Lower lobe of right lung (tissue), 2 donors: ENCODE results near the gene RNF113A. TPM values are rescaled to one million over a fixed set of nuclear protein-coding genes. Genes with fewer than 3 reads are reported as not detected.
"Not testable (repeated sequence)": the region's sequence is repeated elsewhere in the genome, so short reads cannot be mapped to it uniquely, and the experiment has no call there.

Experiments used
- ATAC-seq, 2 donors: fragments of 200-7000 bp; cut with Tn5 transposase; one replicate each; pipeline ENCODE4 v1.9.1; 2020 to 2022; ENCODE audit warnings: mild to moderate bottlenecking in 2 of 2, moderate library complexity in 2 of 2
- DNase-seq: peaks from one replicate; pipeline ENCODE4 v3.0.0-alpha.2; 2020
- H3K27ac ChIP-seq: fragments of 200-600 bp; one replicate; pipeline ENCODE4 v1.8.0; 2022
- H3K27me3 ChIP-seq: fragments of 200-600 bp; one replicate; pipeline ENCODE4 v1.8.0; 2022; ENCODE audit warnings: low read depth
- H3K36me3 ChIP-seq: fragments of 200-600 bp; one replicate; pipeline ENCODE4 v1.8.0; 2022; ENCODE audit warnings: mild to moderate bottlenecking
- H3K4me1 ChIP-seq: fragments of 200-600 bp; one replicate; pipeline ENCODE4 v1.8.0; 2022
- H3K4me3 ChIP-seq: fragments of 200-600 bp; one replicate; pipeline ENCODE4 v1.8.0; 2022; ENCODE audit warnings: mild to moderate bottlenecking
- H3K9me3 ChIP-seq: fragments of 200-600 bp; one replicate; pipeline ENCODE4 v1.8.0; 2022
- intact Hi-C: fragments of 100-400 bp; cut with DNase I; formaldehyde crosslinking; loops from one replicate; pipeline ENCODE4 v1.11.0; 2022
- total RNA-seq: library from RNA; stranded (reverse); fragmentation: NEBNext Ultra II Directional; extraction: Animal tissue kit (Norgen Biotek cat#: 25700); gene quantifications from one replicate; pipeline ENCODE4 v1.2.1, GENCODE V29; 2021
- TF ChIP-seq, protein P1 (sequence below): fragments of 200-600 bp; IDR thresholded peaks from one replicate; pipeline ENCODE4 v1.8.0; 2022; ENCODE audit warnings: antibody characterized with exemption, mild to moderate bottlenecking
- donor health status: DM: no; HTN: yes; CAD: no; lungs with severe emphysema.

The RNF113A gene
- total RNA-seq, 1 donor from 2014 or later: 13.5 TPM

DNA sequence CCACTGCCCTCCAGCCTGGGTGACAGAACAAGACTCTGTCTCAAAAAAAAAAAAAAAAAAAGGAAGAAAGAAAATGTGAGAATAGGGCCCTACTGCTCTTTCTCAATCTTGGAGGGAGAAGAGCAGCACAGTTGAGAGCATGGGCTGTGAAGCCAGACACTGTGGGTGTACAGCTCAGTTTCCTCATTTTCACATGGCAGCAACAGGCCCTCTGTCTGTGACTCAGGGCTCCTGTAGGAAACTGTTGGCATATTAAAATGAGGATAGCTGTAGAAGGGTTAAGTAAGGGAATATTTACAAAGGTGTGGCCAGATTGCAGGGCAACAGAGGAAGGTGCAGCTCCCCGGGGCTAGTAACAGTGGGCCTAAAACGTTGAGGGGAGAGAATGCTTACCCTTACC is 27.6 kb upstream of the RNF113A start:
- TF ChIP-seq, protein P1, sequence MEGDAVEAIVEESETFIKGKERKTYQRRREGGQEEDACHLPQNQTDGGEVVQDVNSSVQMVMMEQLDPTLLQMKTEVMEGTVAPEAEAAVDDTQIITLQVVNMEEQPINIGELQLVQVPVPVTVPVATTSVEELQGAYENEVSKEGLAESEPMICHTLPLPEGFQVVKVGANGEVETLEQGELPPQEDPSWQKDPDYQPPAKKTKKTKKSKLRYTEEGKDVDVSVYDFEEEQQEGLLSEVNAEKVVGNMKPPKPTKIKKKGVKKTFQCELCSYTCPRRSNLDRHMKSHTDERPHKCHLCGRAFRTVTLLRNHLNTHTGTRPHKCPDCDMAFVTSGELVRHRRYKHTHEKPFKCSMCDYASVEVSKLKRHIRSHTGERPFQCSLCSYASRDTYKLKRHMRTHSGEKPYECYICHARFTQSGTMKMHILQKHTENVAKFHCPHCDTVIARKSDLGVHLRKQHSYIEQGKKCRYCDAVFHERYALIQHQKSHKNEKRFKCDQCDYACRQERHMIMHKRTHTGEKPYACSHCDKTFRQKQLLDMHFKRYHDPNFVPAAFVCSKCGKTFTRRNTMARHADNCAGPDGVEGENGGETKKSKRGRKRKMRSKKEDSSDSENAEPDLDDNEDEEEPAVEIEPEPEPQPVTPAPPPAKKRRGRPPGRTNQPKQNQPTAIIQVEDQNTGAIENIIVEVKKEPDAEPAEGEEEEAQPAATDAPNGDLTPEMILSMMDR: no peak
- intact Hi-C loops: no loop called here
- H3K4me3 ChIP-seq: no peak overlapping the region
- H3K9me3 ChIP-seq: no peaks in the 10 kb centered on the region
- no peak for DNase-seq
- no peak overlapping the region for H3K27ac ChIP-seq
- H3K36me3 ChIP-seq: no peaks in the 10 kb centered on the region
- H3K27me3 ChIP-seq: no peaks in the 10 kb centered on the region
- ATAC-seq: peak; percentile 66 to 77
- no peaks in the 10 kb centered on the region for H3K4me1 ChIP-seq

DNA sequence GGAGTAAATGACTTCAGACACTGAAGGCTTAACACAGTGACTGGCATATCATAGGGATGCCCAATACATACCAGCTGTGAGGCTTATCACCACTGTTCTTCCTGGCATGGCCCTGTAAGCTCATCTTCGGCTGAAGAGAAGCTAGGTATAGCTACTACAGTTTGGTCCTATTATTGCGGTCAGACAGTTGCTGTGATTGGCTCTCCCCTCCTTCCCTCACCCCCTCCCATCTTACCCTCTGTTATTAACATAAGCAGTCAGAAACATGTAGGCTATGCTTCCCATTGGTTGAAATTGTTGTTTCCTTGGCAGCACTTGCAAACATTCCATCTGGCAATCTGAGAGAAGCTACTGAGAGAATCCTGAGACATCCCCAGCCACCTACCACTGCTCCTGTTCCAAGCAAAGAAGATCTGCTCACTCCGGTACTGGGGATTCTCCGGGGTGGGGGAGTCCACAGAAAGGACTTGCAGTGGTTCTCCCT is 24.4 kb upstream of the RNF113A start, which contains the start of gene AKAP14:
Gene AKAP14, plus strand, starts transcription at position 51 of the 484 bp plus-strand sequence. CDS start 7,331 bp downstream, outside the sequence.
- no peaks in the 10 kb centered on the region for H3K9me3 ChIP-seq
- no peaks in the 10 kb centered on the region for H3K4me1 ChIP-seq
- intact Hi-C loops: no loop called here
- ATAC-seq: no peak
- H3K36me3 ChIP-seq: no peaks in the 10 kb centered on the region
- H3K4me3 ChIP-seq: no peak within 1 kb of the TSS
- DNase-seq: no peak
- no peak within 1 kb of the TSS for H3K27ac ChIP-seq
- no peaks in the 10 kb centered on the region for H3K27me3 ChIP-seq
- TF ChIP-seq, protein P1: no peak

DNA sequence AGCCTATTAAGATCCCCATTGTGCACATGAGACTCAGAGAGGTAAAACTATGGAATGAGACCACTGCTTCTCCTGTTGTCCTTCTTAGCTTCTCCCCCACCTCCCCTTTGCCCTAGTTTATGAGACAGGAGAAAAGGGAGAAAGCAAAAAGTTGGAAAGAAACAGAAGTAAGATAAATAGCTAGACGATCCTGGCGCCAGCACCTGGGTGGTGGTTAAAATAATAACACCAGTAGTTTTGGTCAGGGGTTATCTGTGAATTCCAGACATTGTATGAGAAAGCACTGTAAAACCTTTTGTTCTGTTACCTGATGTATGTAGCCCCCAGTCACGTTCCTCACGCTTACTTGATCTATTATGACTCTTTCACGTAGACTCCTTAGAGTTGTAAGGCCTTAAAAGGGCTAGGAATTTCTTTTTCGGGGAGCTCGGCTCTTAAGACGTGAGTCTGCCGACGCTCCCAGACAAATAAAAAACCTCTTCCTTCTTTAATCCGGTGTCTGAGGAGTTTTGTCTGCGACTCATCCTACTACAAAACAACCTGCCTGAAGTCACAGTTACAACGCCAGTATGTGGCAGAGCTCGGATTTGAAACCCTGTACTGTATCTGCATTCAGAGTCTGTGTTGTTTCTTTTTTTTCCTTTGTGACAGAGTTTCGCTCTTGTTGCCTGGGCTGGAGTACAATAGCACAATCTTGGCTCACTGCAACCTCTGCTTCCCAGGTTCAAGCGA is 20.6 kb upstream of the RNF113A start:
- H3K4me1 ChIP-seq, H3K27me3 ChIP-seq, ATAC-seq, H3K36me3 ChIP-seq, DNase-seq, H3K9me3 ChIP-seq, H3K27ac ChIP-seq, intact Hi-C loops, H3K4me3 ChIP-seq: not testable (repeated sequence)

DNA sequence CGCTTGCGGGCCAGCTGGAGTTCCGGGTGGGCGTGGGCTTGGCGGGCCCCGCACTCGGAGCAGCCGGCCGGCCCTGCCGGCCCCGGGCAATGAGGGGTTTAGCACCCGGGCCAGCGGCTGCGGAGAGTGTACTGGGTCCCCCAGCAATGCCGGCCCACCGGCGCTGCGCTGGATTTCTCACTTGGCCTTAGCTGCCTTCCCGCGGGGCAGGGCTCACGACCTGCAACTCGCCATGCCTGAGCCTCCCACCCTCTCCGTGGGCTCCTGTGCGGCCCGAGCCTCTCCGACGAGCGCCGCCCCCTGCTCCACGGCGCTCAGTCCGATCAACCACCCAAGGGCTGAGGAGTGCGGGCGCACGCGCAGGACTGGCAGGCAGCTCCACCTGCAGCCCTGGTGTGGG is 19.1 kb upstream of the RNF113A start:
- intact Hi-C loops, H3K4me1 ChIP-seq, DNase-seq, H3K4me3 ChIP-seq, H3K27me3 ChIP-seq, H3K27ac ChIP-seq, H3K36me3 ChIP-seq, H3K9me3 ChIP-seq, ATAC-seq: not testable (repeated sequence)

DNA sequence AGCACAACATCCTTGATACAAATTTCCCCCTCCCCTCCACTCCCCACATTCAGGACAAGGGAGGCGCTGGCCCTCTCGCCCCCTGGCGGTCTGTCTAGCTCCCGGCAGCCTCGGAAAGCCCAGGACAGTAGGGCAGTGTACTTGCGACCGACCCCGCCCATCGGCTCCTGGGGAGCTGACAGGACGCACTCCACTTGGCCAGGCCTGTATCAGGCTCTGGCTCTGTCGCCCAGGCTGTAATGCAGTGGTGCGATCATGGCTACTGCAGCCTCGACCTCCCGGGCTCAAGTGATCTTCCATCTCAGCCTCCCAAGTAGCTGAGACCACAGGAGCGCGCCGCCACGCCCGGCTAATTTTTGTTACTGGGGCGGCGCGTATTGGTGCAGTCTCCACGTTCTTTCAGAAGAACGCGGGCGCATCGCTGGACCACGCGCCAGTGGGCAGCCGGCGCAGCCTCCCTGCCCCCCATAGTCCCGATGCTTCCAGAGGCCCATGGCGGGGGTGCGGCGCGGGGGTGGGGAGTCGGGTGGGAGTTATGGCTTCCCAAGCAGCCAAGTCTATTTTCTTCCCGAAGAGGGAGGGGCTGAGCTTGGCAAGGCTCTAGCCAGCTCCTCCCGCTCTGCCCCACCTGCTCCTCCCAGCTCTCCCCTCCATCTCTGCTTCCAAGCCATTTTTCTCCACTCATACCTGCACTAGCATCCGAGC is 16.3 kb upstream of the RNF113A start:
- Histone ChIP-seq H3K27ac (no peak overlapping the region), H3K36me3 (no peaks in the 10 kb centered on the region), H3K4me1 (no peaks in the 10 kb centered on the region), H3K27me3 (no peaks in the 10 kb centered on the region), H3K9me3 (no peaks in the 10 kb centered on the region), H3K4me3 (peak overlapping the region; percentile 43)
- ATAC-seq: peak; percentile 85 to 94
- peak; percentile 80 for DNase-seq
- TF ChIP-seq, protein P1: peak; percentile 60
- intact Hi-C loops: no loop called here

DNA sequence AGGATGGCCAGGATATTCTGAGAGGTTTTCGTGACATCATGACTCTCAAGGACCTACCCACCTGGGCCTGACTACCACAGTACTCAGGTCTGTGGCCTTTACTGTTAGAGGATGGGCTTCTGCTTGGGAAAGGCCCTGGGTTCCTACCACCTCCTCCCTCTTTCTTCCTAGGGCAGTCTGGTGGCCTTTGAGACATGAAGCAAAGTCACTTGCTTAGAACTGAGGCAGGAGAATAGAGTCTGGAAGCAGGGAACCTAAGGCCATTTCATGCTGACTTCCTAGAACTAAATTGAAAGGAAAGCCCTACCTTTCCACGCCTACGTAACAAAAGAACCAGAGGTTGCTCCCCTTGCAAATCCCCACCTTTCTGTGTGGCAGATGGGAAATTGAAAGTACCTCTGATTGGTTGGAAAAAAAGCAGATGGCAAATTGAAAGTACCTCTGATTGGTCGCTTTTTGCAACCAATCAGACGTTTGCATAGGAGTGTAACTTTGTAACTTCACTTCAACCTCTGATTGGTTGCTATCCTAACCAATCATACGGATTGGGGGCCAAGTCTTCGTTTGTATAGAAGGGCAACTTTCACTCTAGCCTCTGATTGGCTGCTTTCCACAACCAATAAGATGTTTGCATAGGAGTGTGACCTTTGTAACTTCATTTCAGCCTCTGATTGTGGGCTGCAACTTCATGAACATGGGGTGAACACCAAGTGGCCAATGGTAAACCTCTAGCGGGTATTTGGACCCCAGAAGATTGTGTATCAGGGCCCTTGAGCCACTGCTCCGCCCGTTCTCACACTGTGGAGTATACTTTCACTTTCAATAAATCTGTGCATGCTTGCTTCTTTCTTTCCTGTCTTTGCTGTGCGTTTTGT is 14.3 kb upstream of the RNF113A start:
- Histone ChIP-seq H3K27ac (no peak overlapping the region), H3K27me3 (no peaks in the 10 kb centered on the region), H3K36me3 (no peaks in the 10 kb centered on the region), H3K4me1 (no peaks in the 10 kb centered on the region), H3K9me3 (no peaks in the 10 kb centered on the region), H3K4me3 (no peak overlapping the region)
- ATAC-seq: peak; percentile 51 to 72
- DNase-seq: no peak
- intact Hi-C loops: no loop called here
- TF ChIP-seq, protein P1: no peak
